Ovary (tissue), 3 donors: Measurements from ENCODE around the gene SMG6.

ENCODE experiments used
- CTCF ChIP-seq, 3 donors: fragments of 450-650 bp in 2 of 3; fragments of 200-600 bp in 1 of 3; IDR thresholded peaks; one replicate each; pipeline versions ENCODE4 v1.5.1 to v1.8.0; 2016 to 2022; ENCODE audit warnings: antibody characterized with exemption in 3 of 3, mild to moderate bottlenecking in 1 of 3
- EP300 ChIP-seq: sonication (generic); formaldehyde crosslinking; IDR thresholded peaks from one replicate; pipeline ENCODE4 v1.6.1; 2017; ENCODE audit warnings: antibody characterized with exemption
- POLR2A ChIP-seq: fragments of 450-650 bp; IDR thresholded peaks from one replicate; pipeline ENCODE4 v1.6.1; 2017; ENCODE audit warnings: antibody characterized with exemption, mild to moderate bottlenecking, moderate library complexity
- donor health status: DM: no; HTN: no; CAD: no.

GRCh38 chr17:2093349-2093748 lies 210.2 kb downstream of the SMG6 start:
- no peak for TF ChIP-seq CTCF (IDR thresholded peaks at IDR 0.05)
- no peak for TF ChIP-seq POLR2A
- TF ChIP-seq EP300: no peak
